IgD-negative memory B cell (primary cell): Measurements from ENCODE around the gene STARD6. TPM values are rescaled to one million over a fixed set of nuclear protein-coding genes. Genes with fewer than 3 reads are reported as not detected.
"Not testable (repeated sequence)": the region's sequence is repeated elsewhere in the genome, so short reads cannot be mapped to it uniquely, and the experiment has no call there.

Experiments
- H3K27ac Mint-ChIP-seq, 3 donors: one replicate each; pipeline ENCODE4 v1.8.0; 2020 to 2022; ENCODE audit warnings: mild to moderate bottlenecking in 3 of 3, mixed read lengths in 3 of 3, moderate library complexity in 1 of 3
- H3K27me3 Mint-ChIP-seq: one replicate; pipeline ENCODE4 v1.8.0; 2021; ENCODE audit warnings: mixed read lengths
- H3K36me3 Mint-ChIP-seq: one replicate; pipeline ENCODE4 v1.8.0; 2020; ENCODE audit warnings: mild to moderate bottlenecking, mixed read lengths
- H3K4me1 Mint-ChIP-seq, 3 donors: one replicate each; pipeline ENCODE4 v1.8.0; 2020 to 2022; ENCODE audit warnings: mixed read lengths in 3 of 3, mild to moderate bottlenecking in 1 of 3
- H3K4me3 Mint-ChIP-seq, 4 donors: one replicate each; pipeline ENCODE4 v1.8.0; 2020 to 2022; ENCODE audit warnings: mild to moderate bottlenecking in 4 of 4, mixed read lengths in 4 of 4, moderate library complexity in 3 of 4
- H3K9me3 Mint-ChIP-seq, 3 donors: one replicate each; pipeline ENCODE4 v1.8.0; 2020 to 2021; ENCODE audit warnings: mixed read lengths in 3 of 3, mild to moderate bottlenecking in 1 of 3
- polyA plus RNA-seq: library from polyadenylated mRNA; unstranded; fragments of 300-500 nt; fragmentation: Illumina TruSeq; gene quantifications from one replicate; pipeline ENCODE4 v1.2.3, GENCODE V29; 2021

Gene STARD6
- polyA plus RNA-seq, 1 donor from 2014 or later, result not detected

DNA sequence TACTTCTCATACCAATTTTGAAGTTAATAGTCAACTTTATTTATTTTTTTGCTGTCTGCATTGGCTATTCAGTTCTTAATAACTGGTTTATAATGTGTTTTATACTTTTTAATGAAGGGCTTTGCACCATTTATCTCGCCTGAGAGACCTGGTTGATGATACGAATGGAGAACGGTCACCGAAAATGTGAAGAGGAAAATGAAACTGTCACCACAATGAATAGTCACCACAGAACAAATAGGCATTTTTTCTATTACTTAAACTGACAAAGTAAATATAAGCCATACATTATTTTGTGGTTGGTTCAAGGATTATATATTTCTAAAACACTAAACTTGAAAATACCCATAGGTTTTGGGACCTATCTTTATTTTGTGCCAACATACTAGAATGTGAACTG lies 20.4 kb upstream of the STARD6 start:
- H3K36me3 Mint-ChIP-seq, result peaks cover 2% of the 10 kb centered on the region
- no peak overlapping the region for H3K27ac Mint-ChIP-seq
- peaks cover 0 to 2% (median 0%) of the 10 kb centered on the region in 3 donors for H3K4me1 Mint-ChIP-seq
- H3K9me3 Mint-ChIP-seq, result no peaks in the 10 kb centered on the region
- H3K4me3 Mint-ChIP-seq, result peak overlapping the region in 1 of 4 donors; percentile 13
- H3K27me3 Mint-ChIP-seq, result no peaks in the 10 kb centered on the region

DNA sequence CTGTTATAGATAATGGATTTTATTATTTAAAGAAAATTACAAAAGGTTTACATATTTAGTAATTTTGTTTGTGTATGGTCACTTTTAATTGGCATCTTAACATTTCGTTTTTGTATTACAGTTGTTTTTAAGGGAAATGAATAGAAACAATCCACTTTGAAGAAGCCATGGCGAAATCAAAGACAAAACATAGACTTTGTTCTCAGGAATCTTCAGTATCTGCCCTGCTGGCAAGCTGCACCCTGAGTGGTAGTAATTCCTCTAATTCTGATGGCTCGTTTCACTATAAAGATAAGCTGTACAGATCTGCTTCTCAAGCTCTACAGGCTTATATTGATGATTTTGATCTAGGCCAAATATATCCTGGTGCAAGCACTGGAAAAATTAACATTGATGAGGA lies 2.7 kb upstream of the STARD6 start:
- Mint-ChIP-seq H3K9me3 (no peaks in the 10 kb centered on the region), H3K36me3 (peaks cover 5% of the 10 kb centered on the region), H3K4me3 (peak overlapping the region in 1 of 4 donors; percentile 74), H3K27ac (peak overlapping the region in 1 of 3 donors; percentile 48), H3K27me3 (no peaks in the 10 kb centered on the region), H3K4me1 (peaks cover 11 to 20% (median 11%) of the 10 kb centered on the region in 3 donors)

- Mint-ChIP-seq H3K4me3 (peak overlapping the region in 3 of 4 donors; percentile 98 to 100 (median 100)), H3K27me3 (no peaks in the 10 kb centered on the region), H3K4me1 (peaks cover 11 to 20% (median 11%) of the 10 kb centered on the region in 3 donors), H3K27ac (no peak overlapping the region), H3K36me3 (peaks cover 5% of the 10 kb centered on the region), H3K9me3 (no peaks in the 10 kb centered on the region)
Measured at GRCh38 chr18:54359233-54359632, 1.6 kb upstream of the STARD6 start.

DNA sequence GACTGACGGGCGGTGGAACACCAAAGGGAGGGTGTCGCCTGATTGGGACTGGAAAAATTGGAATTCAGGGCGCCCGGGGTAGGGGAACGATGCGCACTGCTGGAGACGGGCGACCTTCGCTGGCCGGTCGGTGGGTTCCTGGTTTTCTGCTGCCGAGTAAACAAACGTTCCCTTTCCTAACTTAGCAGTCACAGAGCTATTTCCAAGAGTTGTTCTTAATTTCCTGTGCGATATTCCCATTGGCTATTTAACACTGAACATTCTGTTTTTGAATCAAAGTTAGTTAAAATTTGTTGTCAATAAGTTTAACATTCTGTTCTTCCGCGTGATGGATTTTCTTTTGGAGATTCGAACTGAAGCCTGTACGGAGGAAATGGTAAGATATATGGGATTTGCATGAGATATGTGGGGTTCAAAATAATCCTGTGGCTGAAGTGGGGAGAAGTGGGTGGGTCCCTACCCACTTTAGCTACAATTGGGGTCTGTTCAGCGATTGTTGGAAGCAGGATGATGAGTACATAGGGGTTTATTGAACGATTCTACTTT lies 910 bp upstream of the STARD6 start:
- Mint-ChIP-seq H3K9me3 (no peaks in the 10 kb centered on the region), H3K4me1 (peaks cover 11 to 20% (median 11%) of the 10 kb centered on the region in 3 donors), H3K36me3 (peaks cover 3% of the 10 kb centered on the region), H3K27ac (peak overlapping the region; percentile 90 to 98 (median 91)), H3K27me3 (no peaks in the 10 kb centered on the region), H3K4me3 (peak overlapping the region; percentile 98 to 100 (median 100))

DNA sequence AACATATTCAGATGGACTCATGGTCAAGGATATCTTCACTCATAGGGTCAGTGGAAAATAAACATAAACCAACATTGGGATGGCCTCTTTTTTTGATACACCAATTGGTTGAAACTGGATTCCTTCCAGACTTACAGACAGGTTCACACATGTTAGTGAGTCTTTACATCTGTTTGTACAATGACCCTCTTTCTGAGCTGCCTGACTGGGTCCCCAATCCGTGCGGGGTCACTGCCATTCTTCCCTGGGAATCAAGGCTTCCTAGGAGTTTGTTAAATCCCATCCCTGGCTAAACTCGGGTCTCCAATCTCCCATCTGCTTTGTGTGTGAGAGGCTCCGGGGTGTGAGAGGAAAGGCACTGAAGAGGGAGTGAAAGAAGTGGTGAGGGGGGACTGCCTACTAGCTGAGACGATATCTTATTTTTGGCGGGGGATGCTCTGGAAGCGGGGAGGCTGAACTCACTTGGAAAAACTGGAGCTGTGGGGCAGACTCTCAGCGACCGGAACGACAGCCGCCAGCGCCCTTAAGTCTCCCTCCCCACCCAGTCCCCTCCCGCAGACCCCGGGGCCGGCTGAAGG lies 487 bp downstream of the STARD6 start:
- Mint-ChIP-seq H3K9me3 (peaks cover 0 to 1% (median under 1%) of the 10 kb centered on the region in 3 donors), H3K4me1 (peaks cover 11 to 20% (median 11%) of the 10 kb centered on the region in 3 donors), H3K36me3 (peaks cover 3% of the 10 kb centered on the region), H3K4me3 (peak overlapping the region; percentile 98 to 100 (median 100)), H3K27me3 (peaks cover 2% of the 10 kb centered on the region), H3K27ac (peak overlapping the region; percentile 84 to 91 (median 90))

GRCh38 chr18:54351186-54351585 lies 6.5 kb downstream of the STARD6 start:
- H3K4me3 Mint-ChIP-seq, result no peak overlapping the region
- H3K27ac Mint-ChIP-seq, result no peak overlapping the region
- H3K4me1 Mint-ChIP-seq, result no peaks in the 10 kb centered on the region
- peaks cover 3% of the 10 kb centered on the region for H3K27me3 Mint-ChIP-seq
- H3K9me3 Mint-ChIP-seq, result peaks cover 0 to 2% (median 2%) of the 10 kb centered on the region in 3 donors
- H3K36me3 Mint-ChIP-seq, result no peaks in the 10 kb centered on the region

DNA sequence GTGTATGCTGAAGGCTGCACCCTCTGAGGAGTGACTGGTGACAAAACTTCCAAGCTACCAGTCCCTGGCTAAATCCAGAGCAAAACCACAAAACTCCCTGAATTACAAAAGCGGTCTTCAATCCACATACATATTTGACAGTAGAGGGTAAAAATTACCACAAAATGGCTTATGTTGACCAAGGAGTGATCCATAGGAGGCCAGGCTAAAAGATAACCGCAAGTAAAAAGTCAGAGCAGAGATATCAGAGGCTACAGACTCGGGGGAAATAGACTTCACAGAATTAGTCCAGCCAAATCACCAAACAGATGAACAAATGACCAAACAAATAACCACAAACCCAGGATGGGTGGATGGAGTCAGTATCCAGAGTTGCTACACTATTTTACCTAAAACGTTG lies 19.4 kb downstream of the STARD6 start:
- Mint-ChIP-seq H3K9me3 (peaks cover 0 to 2% (median 0%) of the 10 kb centered on the region in 3 donors), H3K4me1 (no peaks in the 10 kb centered on the region), H3K36me3 (no peaks in the 10 kb centered on the region), H3K27ac (no peak overlapping the region), H3K4me3 (no peak overlapping the region), H3K27me3 (peaks cover 3% of the 10 kb centered on the region)

DNA sequence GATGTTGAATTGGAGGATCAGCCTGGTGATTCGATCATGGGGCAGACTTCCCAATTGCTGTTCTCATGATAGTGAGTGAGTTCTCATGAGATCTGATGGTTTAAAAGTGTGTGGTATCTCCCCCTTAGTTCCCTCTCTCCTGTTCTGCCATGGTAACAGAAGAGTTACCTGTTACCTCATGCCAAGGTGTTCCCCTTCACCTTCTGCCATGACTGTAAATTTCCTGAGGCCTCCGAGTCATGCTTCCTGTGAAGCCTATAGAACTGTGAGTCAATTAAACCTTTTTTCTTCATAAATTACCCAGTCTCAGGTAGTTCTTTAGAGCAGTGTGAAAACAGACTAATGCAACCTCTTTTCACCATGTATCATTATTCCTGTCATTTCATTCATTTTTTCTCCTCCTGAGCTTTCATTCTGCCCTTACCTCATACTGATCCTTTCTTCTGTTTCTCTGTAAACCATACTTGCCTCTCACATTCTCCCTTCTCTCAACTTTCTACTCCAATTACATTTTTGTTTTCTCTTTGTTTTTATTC lies 22.0 kb downstream of the STARD6 start:
- Mint-ChIP-seq H3K36me3 (no peaks in the 10 kb centered on the region), H3K9me3 (no peaks in the 10 kb centered on the region), H3K27me3 (peaks cover 3% of the 10 kb centered on the region), H3K4me3 (no peak overlapping the region), H3K4me1 (peaks cover 0 to 2% (median 0%) of the 10 kb centered on the region in 3 donors), H3K27ac (no peak overlapping the region)

GRCh38 chr18:54330768-54331548 lies 26.7 kb downstream of the STARD6 start:
- no peaks in the 10 kb centered on the region for H3K36me3 Mint-ChIP-seq
- H3K4me3 Mint-ChIP-seq, result no peak overlapping the region
- H3K9me3 Mint-ChIP-seq, result no peaks in the 10 kb centered on the region
- no peak overlapping the region for H3K27ac Mint-ChIP-seq
- H3K4me1 Mint-ChIP-seq, result peaks cover 0 to 2% (median 0%) of the 10 kb centered on the region in 3 donors
- peaks cover 4% of the 10 kb centered on the region for H3K27me3 Mint-ChIP-seq

DNA sequence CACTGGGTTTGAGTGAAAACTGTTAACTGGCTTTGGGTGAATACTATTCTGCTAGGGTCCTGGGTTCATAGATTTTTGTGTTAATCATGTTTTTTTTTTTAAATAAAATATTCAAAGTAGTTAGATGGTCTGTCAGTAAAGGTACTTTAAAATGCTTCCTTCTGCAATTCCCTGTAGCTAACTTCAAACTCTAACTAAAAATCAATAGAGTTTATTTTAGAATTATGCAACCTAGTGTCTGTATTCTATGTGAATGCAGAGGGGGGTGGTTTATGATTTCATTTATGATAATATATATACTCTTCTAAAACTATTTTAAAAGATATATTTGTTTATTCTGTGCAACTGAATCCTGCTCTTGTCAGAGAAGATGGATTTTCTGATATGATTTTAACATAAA lies 27.9 kb downstream of the STARD6 start:
- Mint-ChIP-seq H3K9me3 (no peaks in the 10 kb centered on the region), H3K4me3 (no peak overlapping the region), H3K27ac (no peak overlapping the region), H3K36me3 (no peaks in the 10 kb centered on the region), H3K27me3 (peaks cover 2% of the 10 kb centered on the region), H3K4me1 (peaks cover 0 to 2% (median 0%) of the 10 kb centered on the region in 3 donors)

- Mint-ChIP-seq H3K4me3 (no peak overlapping the region), H3K9me3 (no peaks in the 10 kb centered on the region), H3K4me1 (peaks cover 0 to 2% (median 0%) of the 10 kb centered on the region in 3 donors), H3K27ac (no peak overlapping the region), H3K27me3 (peaks cover 2% of the 10 kb centered on the region), H3K36me3 (no peaks in the 10 kb centered on the region)
Measured at GRCh38 chr18:54327818-54328217, 29.8 kb downstream of the STARD6 start.

DNA sequence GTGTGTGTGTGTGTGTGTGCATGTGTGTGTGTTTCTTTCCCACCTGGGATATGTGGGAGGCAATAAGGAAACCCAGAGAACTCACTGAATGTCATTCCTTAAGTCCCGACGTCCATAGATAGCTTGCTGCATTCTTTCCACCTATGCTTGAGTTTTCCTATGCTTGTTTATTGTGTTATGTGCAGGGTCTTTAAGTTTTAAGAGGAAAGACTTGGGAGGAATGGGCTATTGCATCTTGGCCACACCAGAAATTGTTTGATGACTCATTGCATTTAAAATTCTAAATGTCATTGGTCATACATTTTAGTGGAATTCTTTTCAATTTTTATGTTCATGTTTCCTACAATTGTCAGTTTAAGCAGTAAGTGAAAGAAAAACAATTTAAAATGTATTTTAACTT lies 33.7 kb downstream of the STARD6 start:
- no peak overlapping the region for H3K4me3 Mint-ChIP-seq
- H3K36me3 Mint-ChIP-seq, result no peaks in the 10 kb centered on the region
- H3K27me3 Mint-ChIP-seq, result no peaks in the 10 kb centered on the region
- no peaks in the 10 kb centered on the region for H3K4me1 Mint-ChIP-seq
- H3K9me3 Mint-ChIP-seq, result no peaks in the 10 kb centered on the region
- no peak overlapping the region for H3K27ac Mint-ChIP-seq

GRCh38 chr18:54323561-54323960 lies 34.1 kb downstream of the STARD6 start:
- H3K36me3 Mint-ChIP-seq, result no peaks in the 10 kb centered on the region
- no peak overlapping the region for H3K4me3 Mint-ChIP-seq
- H3K4me1 Mint-ChIP-seq, result no peaks in the 10 kb centered on the region
- no peak overlapping the region for H3K27ac Mint-ChIP-seq
- H3K9me3 Mint-ChIP-seq, result no peaks in the 10 kb centered on the region
- no peaks in the 10 kb centered on the region for H3K27me3 Mint-ChIP-seq

DNA sequence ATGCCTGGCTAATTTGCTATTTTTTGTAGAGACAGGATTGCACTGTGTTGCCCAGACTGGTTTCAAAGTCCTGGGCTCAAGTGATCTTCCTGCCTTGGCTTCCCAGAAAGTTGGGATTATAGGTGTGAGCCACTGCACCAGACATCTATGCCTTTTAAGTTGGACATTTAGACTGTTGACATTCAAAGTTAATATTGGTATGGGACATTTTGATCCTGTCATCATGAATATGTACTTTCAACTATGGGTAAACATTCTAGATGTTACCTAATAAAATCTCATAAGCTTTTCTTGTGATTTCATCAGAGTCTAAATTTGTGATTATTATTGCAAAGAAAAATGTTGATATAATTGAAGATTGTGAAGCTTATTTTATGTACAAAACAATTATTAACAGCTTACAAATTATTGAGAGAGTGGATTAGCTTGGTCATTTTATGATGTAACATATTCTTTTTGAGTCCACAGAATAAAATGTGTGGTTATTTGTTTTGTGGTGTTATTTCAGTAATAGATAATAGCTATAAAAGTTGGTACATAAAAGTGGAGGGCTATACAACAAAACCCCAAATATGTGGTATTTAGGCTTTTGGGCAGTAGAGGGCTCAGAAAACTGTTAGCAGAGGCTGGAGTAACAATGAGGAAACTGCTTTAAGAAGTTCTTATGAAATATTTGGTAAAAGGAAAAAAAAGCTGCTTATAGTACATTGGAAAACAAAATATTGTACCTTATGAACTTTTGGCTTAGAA lies 41.4 kb downstream of the STARD6 start:
- Mint-ChIP-seq H3K4me1 (no peaks in the 10 kb centered on the region), H3K27ac (no peak overlapping the region), H3K36me3 (no peaks in the 10 kb centered on the region), H3K9me3 (peaks cover 0 to 1% (median 0%) of the 10 kb centered on the region in 3 donors), H3K27me3 (no peaks in the 10 kb centered on the region), H3K4me3 (no peak overlapping the region)

GRCh38 chr18:54309564-54309963 lies 48.1 kb downstream of the STARD6 start:
- H3K9me3 Mint-ChIP-seq, H3K4me3 Mint-ChIP-seq, H3K4me1 Mint-ChIP-seq, H3K27me3 Mint-ChIP-seq, H3K27ac Mint-ChIP-seq, H3K36me3 Mint-ChIP-seq: not testable (repeated sequence)
